ENCODE measurements around the gene XYLT1. TPM values are rescaled to one million over a fixed set of nuclear protein-coding genes. Genes with fewer than 3 reads are reported as not detected.

XYLT1 gene
- total RNA-seq, 1 experiment from 2014 or later = 14.5 TPM

DNA sequence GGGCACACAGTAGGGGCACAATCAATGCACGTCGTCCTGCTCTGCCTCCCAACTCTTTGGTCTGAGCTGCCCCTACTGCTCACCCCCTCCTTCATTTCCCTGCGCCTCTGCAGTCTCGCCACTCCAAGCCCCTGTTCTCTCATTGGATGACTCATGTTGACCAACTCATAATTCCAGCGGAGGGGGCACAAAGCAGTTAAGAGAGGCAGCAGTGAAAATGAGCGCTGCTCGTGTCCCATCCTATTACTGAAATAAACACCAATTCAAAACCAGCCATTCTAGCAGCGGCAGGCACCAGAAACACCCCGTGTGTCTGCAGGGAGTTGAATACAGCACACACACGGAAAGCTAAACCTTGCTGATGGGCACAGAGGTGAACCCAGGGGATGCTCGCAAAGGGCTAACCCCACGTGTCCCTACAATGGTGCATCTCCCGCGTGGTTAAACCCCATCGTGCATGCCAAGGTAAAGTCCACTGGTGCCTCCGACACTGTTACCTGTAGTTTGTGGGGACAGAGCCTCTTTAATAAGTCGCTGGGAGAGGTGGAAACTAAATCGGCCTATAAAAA lies 310.4 kb downstream of the XYLT1 start:
- Histone ChIP-seq H3K9ac (ENCODE audit: extremely low read depth, insufficient read length, low read length) (no peak overlapping the region), H3K14ac (ENCODE audit: insufficient read depth, low read length) (no peak overlapping the region), H2BK20ac (ENCODE audit: low read depth, low read length, poor library complexity, severe bottlenecking) (no peak overlapping the region), H3K9me3 (ENCODE audit: control insufficient read depth, low read depth, low read length) (no peaks in the 10 kb centered on the region), H3K27me3 (ENCODE audit: insufficient read depth, low read length) (no peaks in the 10 kb centered on the region), H2AK5ac (ENCODE audit: insufficient read length, low read length) (no peak overlapping the region), H4K8ac (replicated peaks; ENCODE audit: insufficient read length, low read depth, low read length) (no peak overlapping the region), H2BK15ac (ENCODE audit: low read depth, low read length) (no peak overlapping the region), H3K4me1 (ENCODE audit: insufficient read depth, low read length) (peaks cover 2% of the 10 kb centered on the region; the same call in 1 of the 2 replicates), H3T11ph (ENCODE audit: low read length) (no peak overlapping the region), H3K18ac (ENCODE audit: insufficient read length, low read depth, low read length) (no peak overlapping the region), H3K79me1 (ENCODE audit: insufficient read depth, low read depth, low read length, poor library complexity, severe bottlenecking) (no peaks in the 10 kb centered on the region), H2AFZ (ENCODE audit: low read length) (no peak overlapping the region), H2BK120ac (ENCODE audit: low read depth, low read length, poor library complexity, severe bottlenecking) (no peak overlapping the region), H3K4ac (ENCODE audit: low read depth, low read length) (no peak overlapping the region), H3K4me2 (ENCODE audit: insufficient read depth, insufficient read length, low read length) (no peak overlapping the region), H3K79me2 (ENCODE audit: insufficient read depth, low read length) (no peaks in the 10 kb centered on the region), H3K23ac (ENCODE audit: insufficient read length, low read depth, low read length) (no peak overlapping the region), H3K56ac (ENCODE audit: insufficient read length, low read depth, low read length) (no peak overlapping the region), H4K20me1 (ENCODE audit: control insufficient read depth, insufficient read depth, insufficient read length) (no peaks in the 10 kb centered on the region), H2BK5ac (ENCODE audit: insufficient read length, low read length) (no peak overlapping the region), H4K5ac (ENCODE audit: insufficient read length, low read depth, low read length) (no peak overlapping the region), H2BK12ac (ENCODE audit: insufficient read length, low read depth, low read length) (no peak overlapping the region), H3K23me2 (ENCODE audit: insufficient read length, low read depth, low read length, poor library complexity, severe bottlenecking) (no peaks in the 10 kb centered on the region), H3K27ac (ENCODE audit: insufficient read length, low read depth, low read length) (no peak overlapping the region), H4K91ac (ENCODE audit: insufficient read length, low read depth, low read length) (no peak overlapping the region)
- Mint-ChIP-seq H3K9me3 (no peaks in the 10 kb centered on the region), H3K27me3 (ENCODE audit: low read depth) (no peaks in the 10 kb centered on the region), H3K27ac (peak overlapping the region in 2 of 3 experiments; percentile 30 to 80; a peak in 3 of 7 replicates), H3K36me3 (ENCODE audit: insufficient read depth in 1 of 3, low read depth in 3 of 3) (peaks cover 3 to 6% (median 4%) of the 10 kb centered on the region in 3 experiments; a peak in 4 of 7 replicates), H3K4me3 (peak overlapping the region in 1 of 2 experiments; percentile 21; a peak in 1 of 5 replicates), H3K4me1 (peaks cover 20 to 30% of the 10 kb centered on the region in 2 experiments)
- no CpG with 5 or more reads among the region's 18 CpGs for WGBS (ENCODE audit: extremely low coverage, insufficient read length, low lambda C conversion rate)
- no peak for DNase-seq
- TF ChIP-seq, protein P1, sequence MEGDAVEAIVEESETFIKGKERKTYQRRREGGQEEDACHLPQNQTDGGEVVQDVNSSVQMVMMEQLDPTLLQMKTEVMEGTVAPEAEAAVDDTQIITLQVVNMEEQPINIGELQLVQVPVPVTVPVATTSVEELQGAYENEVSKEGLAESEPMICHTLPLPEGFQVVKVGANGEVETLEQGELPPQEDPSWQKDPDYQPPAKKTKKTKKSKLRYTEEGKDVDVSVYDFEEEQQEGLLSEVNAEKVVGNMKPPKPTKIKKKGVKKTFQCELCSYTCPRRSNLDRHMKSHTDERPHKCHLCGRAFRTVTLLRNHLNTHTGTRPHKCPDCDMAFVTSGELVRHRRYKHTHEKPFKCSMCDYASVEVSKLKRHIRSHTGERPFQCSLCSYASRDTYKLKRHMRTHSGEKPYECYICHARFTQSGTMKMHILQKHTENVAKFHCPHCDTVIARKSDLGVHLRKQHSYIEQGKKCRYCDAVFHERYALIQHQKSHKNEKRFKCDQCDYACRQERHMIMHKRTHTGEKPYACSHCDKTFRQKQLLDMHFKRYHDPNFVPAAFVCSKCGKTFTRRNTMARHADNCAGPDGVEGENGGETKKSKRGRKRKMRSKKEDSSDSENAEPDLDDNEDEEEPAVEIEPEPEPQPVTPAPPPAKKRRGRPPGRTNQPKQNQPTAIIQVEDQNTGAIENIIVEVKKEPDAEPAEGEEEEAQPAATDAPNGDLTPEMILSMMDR (conservative IDR thresholded peaks at IDR 0.05) = no peak

Measured in H9 (cell line).